HG03135 (cell line): ENCODE results near the gene KCNC1.

ENCODE experiments used
- ATAC-seq: cut with Tn5 transposase; IDR thresholded peaks from one replicate; pipeline ENCODE4 v1.9.1; 2021; ENCODE audit warnings: mild to moderate bottlenecking, moderate library complexity; ENCODE audit not compliant: unreplicated experiment

The KCNC1 gene

GRCh38 chr11:17734418-17734911 lies at the start of gene KCNC1:
Gene KCNC1, plus strand, starts transcription at chr11:17734781. Its CDS starts 1,222 bp downstream, at chr11:17736003.
- no peak for ATAC-seq

- ATAC-seq, result no peak
Observed at GRCh38 chr11:17686231-17686980, 48.2 kb upstream of the KCNC1 start.

- no peak for ATAC-seq
Observed at GRCh38 chr11:17687946-17688670, 46.5 kb upstream of the KCNC1 start.

GRCh38 chr11:17691550-17691949 lies 43.0 kb upstream of the KCNC1 start:
- ATAC-seq, result no peak

GRCh38 chr11:17691976-17692375 lies 42.6 kb upstream of the KCNC1 start:
- no peak for ATAC-seq

GRCh38 chr11:17692931-17693330 lies 41.6 kb upstream of the KCNC1 start:
- ATAC-seq, result no peak

GRCh38 chr11:17693531-17693930 lies 41.0 kb upstream of the KCNC1 start:
- no peak for ATAC-seq

- ATAC-seq, result no peak
Observed at GRCh38 chr11:17694494-17695110, 40.0 kb upstream of the KCNC1 start.

GRCh38 chr11:17695454-17696441 lies 38.8 kb upstream of the KCNC1 start:
- no peak for ATAC-seq

GRCh38 chr11:17696741-17697140 lies 37.8 kb upstream of the KCNC1 start:
- ATAC-seq, result no peak

GRCh38 chr11:17697175-17697949 lies 37.2 kb upstream of the KCNC1 start:
- no peak for ATAC-seq

GRCh38 chr11:17699147-17700114 lies 35.1 kb upstream of the KCNC1 start:
- ATAC-seq, result no peak

- no peak for ATAC-seq
Observed at GRCh38 chr11:17700991-17701390, 33.6 kb upstream of the KCNC1 start.

- ATAC-seq, result no peak
Observed at GRCh38 chr11:17702876-17703275, 31.7 kb upstream of the KCNC1 start.

- no peak for ATAC-seq
Observed at GRCh38 chr11:17703951-17704350, 30.6 kb upstream of the KCNC1 start.

GRCh38 chr11:17707830-17708229 lies 26.8 kb upstream of the KCNC1 start:
- no peak for ATAC-seq

GRCh38 chr11:17711836-17712235 lies 22.7 kb upstream of the KCNC1 start:
- no peak for ATAC-seq

- no peak for ATAC-seq
Observed at GRCh38 chr11:17713851-17714250, 20.7 kb upstream of the KCNC1 start.
